ENCODE data around the gene PAPLN. TPM values are rescaled to one million over a fixed set of nuclear protein-coding genes. Genes with fewer than 3 reads are reported as not detected.
"Not testable (repeated sequence)": the region's sequence is repeated elsewhere in the genome, so short reads cannot be mapped to it uniquely, and the experiment has no call there.

Gene PAPLN, protein sequence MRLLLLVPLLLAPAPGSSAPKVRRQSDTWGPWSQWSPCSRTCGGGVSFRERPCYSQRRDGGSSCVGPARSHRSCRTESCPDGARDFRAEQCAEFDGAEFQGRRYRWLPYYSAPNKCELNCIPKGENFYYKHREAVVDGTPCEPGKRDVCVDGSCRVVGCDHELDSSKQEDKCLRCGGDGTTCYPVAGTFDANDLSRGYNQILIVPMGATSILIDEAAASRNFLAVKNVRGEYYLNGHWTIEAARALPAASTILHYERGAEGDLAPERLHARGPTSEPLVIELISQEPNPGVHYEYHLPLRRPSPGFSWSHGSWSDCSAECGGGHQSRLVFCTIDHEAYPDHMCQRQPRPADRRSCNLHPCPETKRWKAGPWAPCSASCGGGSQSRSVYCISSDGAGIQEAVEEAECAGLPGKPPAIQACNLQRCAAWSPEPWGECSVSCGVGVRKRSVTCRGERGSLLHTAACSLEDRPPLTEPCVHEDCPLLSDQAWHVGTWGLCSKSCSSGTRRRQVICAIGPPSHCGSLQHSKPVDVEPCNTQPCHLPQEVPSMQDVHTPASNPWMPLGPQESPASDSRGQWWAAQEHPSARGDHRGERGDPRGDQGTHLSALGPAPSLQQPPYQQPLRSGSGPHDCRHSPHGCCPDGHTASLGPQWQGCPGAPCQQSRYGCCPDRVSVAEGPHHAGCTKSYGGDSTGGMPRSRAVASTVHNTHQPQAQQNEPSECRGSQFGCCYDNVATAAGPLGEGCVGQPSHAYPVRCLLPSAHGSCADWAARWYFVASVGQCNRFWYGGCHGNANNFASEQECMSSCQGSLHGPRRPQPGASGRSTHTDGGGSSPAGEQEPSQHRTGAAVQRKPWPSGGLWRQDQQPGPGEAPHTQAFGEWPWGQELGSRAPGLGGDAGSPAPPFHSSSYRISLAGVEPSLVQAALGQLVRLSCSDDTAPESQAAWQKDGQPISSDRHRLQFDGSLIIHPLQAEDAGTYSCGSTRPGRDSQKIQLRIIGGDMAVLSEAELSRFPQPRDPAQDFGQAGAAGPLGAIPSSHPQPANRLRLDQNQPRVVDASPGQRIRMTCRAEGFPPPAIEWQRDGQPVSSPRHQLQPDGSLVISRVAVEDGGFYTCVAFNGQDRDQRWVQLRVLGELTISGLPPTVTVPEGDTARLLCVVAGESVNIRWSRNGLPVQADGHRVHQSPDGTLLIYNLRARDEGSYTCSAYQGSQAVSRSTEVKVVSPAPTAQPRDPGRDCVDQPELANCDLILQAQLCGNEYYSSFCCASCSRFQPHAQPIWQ
- 0.67 TPM for polyA plus RNA-seq (2013, experiment 1 of 2; ENCODE audit: insufficient read length)
- 0.76 TPM for polyA plus RNA-seq (2013, experiment 2 of 2; ENCODE audit: insufficient read length)

DNA sequence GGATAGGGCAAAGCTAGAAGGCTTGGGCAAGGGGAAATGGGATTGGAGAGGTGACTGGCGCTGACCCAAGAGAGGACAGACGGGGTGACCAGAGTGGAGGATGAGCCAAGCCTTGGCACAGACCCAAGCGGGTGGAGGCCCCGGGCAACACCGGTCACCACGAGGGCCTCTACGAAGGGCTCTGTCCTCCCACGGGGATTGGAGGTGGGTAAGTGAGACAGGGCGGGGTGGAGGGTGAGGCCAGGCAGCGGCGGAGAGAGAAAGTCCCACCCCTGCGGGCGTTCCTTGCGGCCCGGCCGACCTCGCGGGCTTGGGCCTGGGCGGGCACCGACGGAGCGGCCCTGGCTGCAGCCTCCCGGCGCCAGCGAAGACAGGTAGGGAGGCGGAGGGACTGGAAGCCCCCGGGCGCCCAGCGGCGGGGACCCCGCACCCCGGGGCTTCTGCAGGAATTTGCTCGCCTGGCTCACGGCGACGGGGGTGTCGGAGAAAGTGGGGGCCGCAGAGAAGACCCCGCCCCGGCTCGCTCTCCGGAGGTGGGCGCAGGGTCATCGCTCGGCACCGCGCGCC lies at the start of gene PAPLN:
Gene PAPLN (plus strand): TSS at position 288 of the 567 bp plus-strand sequence. CDS start 2,273 bp downstream, outside the sequence.
- no peak for DNase-seq

DNA sequence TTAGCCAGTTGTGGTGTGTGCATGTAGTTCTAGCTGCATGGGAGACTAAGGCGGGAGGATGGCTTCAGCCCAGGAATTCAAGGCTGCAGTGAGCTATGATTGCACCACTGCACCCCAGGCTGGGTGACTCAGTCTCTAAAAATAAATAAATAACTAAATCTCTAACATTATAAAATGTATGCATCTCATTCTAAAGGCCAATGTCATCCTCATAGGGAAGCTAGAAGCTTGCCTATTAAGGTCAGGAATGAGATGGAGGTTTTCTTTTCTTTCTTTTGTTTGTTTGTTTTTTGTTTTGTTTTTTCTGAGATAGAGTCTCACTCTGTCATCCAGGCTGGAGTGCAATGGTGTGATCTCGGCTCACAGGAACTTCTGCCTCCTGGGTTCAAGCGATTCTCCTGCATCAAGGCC lies 48.8 kb upstream of the PAPLN start:
- peak; percentile 86 for DNase-seq

DNA sequence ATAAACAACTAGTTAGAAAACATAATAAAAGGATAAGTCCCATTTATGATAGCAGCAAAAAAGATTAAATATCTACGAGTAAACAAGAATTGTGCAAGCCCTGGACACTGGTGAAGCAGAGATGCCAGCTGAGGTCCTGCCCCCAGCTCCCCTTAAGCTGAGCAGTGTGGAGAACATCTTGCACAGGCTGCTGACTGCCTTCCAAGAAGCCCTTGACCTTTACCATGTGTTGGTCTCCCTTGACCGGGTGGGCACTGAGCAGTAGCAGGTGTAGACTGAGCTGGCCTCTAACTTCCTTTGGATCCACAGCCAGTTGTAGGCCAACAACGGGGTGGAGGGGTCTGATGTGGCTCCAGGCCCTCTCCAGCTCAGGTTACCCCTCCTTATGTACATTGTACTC lies 47.7 kb upstream of the PAPLN start:
- DNase-seq = no peak

DNA sequence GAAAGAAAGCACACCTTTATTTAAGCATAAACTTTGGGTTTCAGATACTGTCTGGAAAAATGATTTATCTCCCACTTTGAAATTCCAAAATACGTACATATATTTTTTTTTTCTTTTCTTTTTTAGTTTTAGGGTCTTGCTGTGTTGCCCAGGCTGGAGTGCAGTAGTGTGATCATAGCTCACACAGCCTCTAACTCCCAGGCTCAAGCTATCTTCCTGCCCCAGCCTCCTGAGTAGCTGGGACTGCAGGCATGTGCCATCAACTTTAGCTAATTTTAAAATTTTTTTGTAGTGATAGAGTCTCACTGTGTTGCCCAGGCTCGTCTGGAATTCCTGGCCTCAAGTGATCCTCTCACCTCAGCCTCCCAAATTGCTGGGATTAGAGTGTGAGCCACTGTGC lies 45.9 kb upstream of the PAPLN start:
- no peak for DNase-seq

DNA sequence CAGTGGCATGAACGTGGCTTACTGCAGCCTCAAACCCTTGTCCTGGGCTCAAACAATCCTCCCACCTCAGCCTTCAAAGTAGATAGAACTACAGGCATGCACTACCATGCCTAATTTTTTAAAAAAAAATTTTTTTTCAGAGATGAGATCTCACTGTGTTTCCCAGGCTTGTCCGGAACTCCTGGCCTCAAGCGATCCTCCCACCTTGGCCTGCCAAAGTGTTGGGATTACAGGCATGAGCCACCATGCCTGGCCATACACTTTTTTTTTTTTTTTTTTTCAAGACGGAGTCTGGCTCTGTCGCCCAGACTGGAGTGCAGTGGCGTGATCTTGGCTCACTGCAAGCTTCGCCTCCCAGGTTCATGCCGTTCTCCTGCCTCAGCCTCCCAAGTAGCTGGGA lies 43.0 kb upstream of the PAPLN start:
- not testable (repeated sequence) for DNase-seq

DNA sequence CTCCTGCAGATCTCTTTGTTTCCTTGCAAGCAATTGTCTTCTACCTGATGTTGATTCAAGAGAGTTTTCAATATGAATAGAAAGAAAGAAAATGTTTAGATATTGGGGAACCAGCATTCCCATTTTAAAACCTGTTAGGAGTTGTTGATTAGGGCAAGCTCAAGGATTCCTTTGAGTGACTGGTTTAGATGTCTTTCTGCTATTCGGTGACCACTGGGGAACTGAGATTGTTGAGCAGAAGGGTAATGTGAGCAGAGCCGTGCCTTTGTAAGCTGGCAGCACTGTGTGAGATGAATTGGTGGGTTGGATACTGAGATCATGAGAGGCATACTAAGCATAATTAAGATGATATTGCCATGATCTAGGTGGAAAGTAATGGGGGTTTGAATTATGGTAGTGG lies 39.1 kb upstream of the PAPLN start:
- no peak for DNase-seq

DNA sequence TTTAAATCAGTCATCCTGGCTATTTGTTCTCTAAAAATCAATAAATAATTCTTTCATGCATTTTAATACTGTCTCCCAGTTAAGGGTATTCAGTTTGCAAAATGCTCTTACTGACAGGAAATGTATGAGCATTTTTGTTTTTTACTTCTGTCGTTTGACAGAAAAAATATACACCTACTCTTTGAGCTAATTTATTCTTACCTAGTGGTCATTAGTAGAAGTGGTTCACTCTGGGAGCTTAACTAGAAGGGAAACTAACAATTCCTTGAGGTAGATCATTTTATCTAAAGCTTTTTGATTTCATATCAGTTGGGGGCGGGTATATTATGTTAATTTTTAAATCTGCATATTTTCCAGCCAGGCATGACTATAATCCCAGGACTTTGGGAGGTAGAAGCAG lies 33.8 kb upstream of the PAPLN start:
- no peak for DNase-seq

DNA sequence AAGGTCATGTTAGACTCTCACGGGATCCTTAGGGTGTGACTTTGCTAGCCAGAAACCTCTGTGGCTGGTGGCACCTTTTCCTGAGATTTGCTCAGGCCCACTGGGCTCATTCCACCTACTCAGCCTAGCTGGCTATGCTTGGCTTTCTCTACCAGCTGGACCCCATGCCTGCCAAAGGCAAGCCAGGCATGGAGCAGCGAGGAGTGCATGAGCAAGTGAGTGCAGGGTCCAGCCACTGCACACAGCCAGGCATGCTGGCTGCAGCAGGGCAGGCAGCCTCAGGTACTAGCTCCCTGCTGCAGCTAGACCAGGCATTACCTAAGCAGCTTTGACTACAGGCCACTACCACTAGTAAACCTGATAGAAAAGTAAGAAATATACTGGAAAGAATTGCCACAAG lies 29.7 kb upstream of the PAPLN start:
- DNase-seq = no peak

DNA sequence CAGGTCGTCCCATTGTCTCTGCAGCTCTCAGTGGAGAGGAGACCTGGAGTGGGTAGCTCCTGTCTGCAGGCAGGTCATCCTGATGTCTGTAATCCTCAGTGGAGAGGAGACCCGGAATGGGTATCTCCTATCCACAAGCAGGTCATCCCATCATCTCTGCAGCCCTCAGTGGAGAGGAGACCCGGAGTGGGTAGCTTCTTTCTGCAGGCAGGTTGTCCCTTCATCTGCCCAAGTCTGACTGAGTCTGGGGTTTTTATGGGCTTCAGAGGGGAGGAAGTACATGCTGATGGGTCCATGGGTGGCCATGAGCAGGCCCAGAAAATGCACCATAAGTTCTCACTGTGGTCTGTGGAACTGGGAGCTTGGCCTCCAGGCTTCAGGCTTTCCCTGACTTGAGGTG lies 28.9 kb upstream of the PAPLN start:
- no peak for DNase-seq

DNA sequence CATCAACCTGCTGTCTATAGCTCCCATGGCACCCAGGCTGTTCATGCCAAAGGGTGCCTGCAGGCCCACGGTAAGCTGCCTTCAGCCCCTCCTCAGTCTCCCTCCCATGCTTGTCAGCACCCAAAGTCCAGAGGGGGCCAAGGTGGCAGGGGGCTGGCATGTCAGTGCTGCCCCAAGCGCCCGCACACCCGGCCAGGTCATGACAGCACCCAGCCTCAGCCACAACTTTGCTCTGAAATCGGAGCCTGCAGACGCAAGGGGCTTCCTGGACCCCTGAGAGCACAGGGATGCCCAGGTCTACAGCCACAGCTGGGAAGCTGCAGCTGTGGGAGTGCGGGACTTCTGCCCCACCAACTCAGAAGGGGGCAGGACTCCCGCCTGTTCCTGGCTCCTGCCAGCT lies 28.5 kb upstream of the PAPLN start:
- DNase-seq = no peak

DNA sequence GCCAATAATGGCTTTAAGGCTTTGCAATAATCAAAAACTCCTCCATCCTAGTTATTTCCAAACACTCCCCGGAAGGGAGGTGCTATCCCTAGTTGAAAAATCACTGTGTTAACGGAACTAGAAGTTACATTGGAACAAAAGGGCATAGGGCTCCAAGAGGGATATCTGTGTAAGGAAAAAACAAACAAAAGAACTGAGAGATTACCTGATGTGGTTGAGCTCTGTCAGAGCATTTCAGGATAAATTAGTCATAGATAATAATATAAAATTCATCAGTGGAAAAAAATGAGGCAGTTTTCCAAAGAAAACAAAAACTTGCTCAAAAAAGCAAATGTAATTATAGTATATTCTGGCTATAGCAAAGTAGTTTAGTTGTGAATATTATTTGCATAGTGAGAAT lies 27.4 kb upstream of the PAPLN start:
- DNase-seq = peak; percentile 59

DNA sequence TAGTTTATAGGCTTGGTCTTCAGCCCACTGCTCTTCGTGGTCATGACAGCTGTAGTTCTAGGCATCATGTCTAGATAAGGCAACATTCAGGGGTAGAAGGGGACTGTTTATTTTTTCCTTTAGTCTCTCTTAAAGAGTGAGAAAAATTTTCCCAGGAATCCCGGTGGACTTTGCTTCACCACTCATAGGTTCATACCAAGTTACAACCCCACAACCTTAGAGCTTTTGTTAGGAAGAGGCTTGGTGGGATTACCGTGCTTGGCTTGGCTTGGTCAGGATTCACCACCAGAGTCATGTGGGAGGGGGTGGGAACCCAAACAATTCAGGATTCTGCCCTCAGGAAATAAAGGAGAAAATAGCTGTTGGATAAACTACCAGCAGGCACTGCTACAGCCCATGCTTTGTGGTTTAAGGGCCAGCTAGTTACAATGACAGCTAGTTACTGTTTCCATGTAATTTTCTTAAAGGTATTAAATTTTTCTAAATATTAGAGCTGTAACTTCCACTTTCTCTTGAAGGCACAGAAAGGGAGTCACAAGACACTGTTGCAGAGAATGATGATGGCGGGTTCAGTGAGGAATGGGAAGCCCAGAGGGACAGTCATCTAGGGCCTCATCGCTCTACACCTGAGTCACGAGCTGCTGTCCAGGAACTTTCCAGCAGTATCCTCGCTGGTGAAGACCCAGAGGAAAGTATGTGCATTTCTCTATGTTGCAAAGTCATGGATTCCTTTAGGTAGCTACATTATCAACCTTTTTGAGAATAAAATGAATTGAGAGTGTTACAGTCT lies 25.9 kb upstream of the PAPLN start:
- peak; percentile 52 for DNase-seq

DNA sequence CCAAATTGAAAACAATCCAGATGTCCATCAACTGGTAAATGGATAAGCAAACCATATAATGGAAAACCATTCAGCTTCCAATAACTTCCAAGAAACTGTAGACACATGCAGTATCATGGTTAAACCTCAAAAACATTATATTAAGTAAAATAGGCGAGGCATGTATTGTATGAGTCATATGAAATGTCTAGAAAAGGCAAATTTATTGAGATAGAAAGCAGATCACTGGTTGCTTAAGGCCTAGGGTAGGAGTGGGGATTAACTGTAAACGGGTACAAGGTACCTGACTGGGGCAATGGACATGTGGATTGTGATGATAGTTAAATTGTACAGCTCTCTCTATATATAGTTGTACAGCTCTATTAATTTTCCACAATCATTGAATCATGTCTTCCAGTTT lies 21.3 kb upstream of the PAPLN start:
- no peak for DNase-seq

DNA sequence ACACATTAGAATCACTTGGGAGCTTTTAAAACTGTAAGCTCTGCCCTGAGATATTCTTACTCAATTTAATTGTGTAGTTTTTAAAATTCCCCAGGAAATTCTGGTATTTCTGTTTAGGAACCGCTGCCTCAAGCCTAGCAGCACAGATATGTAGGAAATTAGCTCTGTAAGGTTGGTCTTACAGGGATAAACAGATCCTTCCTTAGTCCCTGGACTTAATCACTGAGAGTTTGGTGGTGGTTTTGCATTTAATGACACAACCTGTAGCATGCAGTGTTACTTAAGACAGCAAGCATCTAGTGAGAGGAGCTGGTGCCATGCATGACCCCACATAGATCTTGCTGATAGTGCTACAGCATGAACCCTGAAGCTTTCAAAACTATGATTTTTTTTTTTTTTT lies 19.9 kb upstream of the PAPLN start:
- DNase-seq = no peak

DNA sequence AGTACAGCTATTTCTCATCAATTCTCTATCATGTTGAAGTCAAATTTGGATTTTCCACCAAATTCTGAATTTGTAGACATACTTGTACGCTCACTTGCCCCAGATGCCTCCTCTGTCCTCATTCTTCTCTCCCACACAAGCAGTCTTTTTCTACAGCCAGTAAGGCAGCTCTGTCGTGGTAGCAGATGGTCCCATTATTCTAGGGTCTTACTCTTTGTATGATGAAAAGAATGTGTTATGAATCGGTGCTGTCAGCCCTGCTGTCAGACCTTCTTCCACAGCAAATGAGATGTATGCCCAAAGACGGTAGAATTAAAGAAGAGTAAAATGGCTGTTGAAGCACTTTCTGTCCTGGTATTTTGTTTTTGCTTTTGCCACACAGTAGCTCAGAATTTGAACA lies 17.2 kb upstream of the PAPLN start:
- DNase-seq = no peak

DNA sequence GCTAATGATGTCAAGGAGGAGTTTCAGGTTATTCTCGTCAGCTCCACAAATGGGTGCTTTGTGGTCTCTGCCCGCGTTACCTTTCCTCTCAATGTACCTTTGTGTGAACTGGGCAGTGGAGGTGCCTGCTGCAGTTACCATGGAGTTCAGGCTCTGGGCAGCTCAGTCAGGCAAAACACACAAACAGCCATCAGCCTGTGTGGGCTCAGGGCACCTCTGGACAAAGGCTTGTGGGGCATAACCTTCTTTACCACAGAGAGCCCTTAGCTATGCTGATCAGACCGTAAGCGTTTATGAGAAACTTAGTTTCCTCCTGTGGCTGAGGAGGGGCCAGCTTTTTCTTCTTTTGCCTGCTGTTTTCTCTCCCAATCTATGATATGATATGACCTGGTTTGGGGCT lies 16.7 kb upstream of the PAPLN start:
- no peak for DNase-seq

DNA sequence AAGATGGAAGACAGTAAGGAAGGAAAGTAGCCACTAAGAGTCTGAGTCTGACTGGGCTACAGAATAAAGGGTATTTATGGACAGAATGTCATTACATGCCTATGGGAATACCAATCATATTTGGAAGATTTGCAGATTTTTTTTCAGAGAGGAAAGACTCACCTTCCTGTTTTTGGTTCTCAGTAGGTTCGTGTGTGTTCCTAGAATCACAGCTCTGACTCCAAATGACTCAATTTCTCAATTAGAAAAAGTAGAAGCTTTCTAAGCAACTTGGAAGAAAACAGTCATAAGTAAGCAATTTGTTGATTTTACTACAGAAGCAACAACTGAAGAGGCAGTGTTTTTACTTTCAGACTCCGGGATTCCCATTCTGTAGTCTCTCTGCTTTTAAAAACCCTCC lies 15.4 kb upstream of the PAPLN start:
- DNase-seq = peak; percentile 70

DNA sequence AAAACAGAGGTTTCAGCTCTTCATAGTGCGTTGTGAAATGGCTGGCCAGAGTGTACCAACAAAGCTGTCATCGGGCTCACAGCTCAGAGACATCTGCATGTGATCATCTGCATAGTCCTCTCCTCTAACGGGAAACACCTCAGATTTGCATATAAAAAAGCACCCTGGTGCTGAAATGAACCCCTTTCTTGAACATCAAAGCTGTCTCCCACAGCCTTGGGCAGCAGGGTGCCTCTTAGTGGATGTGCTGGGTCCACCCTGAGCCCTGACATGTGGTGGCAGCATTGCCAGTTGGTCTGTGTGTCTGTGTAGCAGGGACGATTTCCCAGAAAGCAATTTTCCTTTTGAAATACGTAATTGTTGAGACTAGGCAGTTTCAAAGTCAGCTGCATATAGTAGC lies 14.3 kb upstream of the PAPLN start:
- DNase-seq = no peak

DNA sequence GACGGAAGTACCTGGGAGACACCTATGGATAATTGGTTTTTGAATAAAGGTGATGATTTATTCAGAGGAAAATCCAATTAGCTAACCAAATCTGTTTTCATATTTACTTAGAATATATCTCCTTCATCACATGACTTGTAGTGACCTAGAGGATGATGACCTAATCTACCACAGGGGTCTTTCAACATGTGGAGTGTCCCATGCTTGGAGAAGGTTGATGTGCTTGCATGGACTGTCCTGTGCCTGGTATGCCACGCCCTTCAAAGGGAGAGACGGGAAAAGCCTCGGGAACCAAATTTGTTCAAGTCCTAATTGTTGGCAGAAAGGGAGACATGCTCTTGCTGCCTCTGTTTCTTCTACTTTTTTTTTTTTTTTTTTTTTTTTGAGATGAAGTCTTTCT lies 11.8 kb upstream of the PAPLN start:
- no peak for DNase-seq

DNA sequence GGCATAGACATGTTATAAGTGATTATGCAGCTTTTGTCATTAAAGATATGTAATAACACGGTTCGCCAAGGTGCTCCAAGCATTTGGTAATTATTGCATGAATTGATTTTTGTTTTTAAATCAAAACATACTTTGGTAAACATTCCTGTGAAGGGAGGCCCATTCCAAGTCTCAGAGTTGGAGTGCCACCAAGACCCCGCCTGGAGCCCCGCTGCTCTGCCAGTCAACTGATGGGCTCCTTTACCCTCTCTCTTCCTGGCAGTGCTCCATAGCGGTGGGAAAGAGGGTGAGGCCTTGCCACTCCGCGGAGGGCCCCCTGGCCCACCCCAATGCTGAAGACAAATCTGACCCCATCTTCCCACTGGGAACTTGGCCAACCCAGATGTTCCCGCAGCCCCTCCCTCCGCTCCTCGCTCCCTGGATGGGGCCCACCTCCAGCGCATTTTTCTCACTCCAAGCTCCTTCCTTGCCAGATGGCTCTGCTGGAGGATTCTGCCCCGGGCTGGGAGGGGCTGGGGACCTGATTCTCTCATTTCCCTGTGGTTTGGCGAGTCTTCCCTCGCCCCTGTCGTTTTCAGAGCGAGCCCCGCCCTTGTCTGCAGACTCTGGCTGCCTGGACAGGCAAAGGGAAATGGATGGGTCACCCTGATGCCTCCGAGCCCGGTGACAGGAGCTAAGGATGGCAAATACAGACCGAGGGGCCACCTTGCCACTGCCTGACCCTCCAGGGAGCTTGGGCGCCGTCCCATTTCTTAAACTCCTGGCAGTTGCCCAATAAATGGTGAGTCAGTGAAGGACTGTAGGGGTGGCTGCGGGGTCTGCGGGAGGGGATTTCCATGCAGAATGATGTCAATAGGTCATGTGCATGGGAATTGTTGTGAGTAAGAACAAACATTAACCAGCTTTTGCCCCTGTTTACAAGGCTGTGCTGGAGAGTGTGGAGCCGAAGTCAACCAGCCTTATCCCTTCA lies 9.2 kb upstream of the PAPLN start:
- DNase-seq = peak; percentile 80

Data from fibroblast of skin of back (primary cell).